Activated CD8-positive, alpha-beta memory T cell treated with anti-CD3 and anti-CD28 coated beads for 4 hours (primary cell): ENCODE data around the gene ACOX3.

Experiments
- DNase-seq, 2 donors: peaks; one replicate each; pipeline ENCODE4 v3.0.0-alpha.2; 2020; ENCODE audit warnings: low read depth in 2 of 2

ACOX3 gene

GRCh38 chr4:8468746-8469535, 28.4 kb upstream of the ACOX3 start:
- no peak for DNase-seq

- no peak for DNase-seq
These were observed 26.5 kb upstream of the ACOX3 start for GRCh38 chr4:8467016-8467415.

DNA sequence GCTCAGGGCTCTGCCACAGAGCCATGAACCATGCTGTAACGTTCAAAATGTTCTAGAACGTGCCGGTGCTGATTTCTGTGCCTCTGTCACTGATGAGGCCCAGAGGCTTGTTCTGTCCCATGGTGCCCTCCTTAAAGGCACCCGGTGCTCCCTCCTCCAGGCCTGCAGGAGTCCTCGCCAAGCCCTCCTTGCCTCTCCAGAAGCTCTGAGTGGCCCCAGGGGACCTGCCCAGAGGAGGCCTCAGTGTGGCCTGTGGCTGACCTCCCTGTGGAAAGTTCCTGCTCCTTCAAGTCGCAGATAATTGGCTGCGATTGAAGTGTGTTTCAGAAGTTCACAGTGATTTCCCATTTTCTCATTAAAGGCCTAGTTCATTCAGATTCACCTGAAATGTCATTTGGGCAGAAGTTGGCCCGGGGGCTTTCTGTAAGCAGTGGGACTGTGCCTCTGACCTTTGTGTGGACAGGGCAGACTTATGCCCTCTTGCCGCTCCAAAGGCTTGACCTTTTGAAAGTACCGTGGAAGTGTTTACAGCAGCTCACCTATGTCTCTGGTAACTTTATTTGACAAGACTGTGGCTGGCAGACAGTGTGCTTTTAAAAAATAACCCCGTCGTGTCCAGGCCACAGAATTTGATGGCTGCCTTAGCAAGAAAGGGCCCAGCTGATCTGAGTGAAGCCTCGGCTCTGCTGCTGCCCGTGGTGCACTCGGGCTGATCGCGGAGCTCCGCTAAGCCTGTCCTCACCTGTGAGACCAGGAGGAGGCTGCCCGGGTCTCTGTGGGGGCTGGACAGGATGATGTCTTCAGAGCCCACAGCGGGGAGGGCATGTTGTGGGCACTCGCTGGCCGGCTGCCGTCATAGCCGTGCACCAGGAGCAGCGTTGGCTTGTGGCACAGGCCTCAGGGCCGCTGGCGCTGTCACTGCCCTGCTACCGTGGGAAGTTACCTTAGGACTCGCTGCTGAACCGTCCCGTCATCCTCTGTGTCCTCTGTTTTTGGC, 25.4 kb upstream of the ACOX3 start:
- no peak for DNase-seq

DNA sequence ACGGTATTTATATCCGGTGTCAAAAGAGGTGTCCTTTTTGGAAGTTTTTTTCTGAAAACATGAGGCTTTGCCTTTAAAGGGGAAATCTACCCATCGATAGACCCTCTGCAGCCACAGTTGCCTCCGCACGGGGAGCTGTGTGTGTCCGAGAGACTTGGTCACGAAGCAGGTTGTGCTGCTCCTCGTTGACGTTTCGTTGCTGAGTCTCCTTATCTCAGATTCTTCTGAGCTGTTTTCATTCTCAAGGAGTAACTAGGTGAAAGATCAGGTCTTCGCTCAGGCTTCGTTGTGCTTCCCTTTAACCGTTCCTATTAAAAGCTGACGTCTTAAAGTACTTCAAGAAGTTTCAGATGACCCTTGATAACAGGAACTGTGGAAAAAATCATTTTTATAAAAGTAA, 23.9 kb upstream of the ACOX3 start:
- DNase-seq, result no peak

DNA sequence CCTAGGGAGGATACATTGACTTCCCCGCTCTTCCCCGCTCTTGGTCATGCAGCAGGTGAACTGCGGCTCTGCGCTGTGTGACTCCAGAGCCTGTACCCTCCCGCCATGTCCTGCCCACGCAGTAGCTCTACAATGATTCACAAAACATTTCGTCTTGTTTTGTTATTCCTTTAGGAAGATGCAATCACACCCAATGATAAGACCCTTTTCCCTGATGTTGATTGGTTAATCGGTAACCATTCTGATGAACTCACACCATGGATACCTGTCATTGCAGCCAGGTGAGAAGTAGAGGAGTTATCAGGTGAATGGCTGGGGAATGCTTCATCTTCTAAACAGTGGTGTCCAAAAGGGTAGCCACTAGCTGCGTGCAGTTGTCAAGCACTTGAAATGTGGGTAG, 23.3 kb upstream of the ACOX3 start:
- DNase-seq, result no peak

GRCh38 chr4:8461616-8462015, 21.1 kb upstream of the ACOX3 start:
- DNase-seq, result no peak

DNA sequence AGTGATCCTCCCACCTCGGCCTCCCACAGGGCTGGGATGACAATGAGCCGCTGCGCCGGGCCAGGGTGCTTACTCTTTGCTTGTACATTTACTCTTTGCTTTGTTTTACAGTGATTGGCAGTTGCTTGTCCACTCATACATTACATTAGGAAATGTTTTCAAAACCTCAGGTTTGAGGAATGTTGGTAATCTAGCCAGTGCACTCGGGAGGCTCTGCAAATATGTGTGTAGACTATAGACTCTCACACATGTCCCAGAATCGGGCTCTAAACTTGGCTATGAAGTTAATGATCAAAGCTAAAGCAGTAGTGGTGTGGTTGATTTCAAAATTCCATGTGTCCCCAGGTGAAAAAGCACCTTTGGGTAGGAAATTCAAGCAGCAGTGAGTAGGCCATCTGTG, 20.6 kb upstream of the ACOX3 start:
- no peak for DNase-seq

DNA sequence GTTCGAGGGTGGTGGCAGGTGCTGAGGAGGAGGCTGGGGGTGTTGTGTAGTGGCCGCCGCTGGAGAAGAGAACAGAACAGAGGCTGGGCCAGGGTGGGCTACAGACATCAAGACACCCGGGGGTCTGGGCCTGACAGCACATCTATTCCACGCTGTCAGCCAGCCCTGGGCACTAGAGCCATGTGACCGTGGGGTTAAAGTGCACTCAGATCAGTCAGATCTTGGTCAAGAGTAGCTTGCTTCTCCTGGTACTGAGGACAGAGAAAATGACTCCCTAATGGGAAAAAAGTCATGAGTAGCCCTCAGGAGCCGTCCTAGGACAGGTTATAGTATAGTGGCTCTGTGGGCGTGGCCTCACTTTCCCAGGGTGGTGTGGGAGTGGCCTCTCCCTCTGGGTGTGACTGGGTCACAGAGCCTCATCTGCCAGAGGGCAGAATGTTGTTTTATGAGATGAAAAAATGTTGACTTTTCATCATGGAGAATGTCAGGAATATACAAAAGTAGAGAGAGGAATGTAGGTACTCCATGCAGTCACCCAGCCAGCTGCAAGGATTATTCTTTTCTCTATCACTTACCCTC, 19.4 kb upstream of the ACOX3 start:
- DNase-seq, result no peak

DNA sequence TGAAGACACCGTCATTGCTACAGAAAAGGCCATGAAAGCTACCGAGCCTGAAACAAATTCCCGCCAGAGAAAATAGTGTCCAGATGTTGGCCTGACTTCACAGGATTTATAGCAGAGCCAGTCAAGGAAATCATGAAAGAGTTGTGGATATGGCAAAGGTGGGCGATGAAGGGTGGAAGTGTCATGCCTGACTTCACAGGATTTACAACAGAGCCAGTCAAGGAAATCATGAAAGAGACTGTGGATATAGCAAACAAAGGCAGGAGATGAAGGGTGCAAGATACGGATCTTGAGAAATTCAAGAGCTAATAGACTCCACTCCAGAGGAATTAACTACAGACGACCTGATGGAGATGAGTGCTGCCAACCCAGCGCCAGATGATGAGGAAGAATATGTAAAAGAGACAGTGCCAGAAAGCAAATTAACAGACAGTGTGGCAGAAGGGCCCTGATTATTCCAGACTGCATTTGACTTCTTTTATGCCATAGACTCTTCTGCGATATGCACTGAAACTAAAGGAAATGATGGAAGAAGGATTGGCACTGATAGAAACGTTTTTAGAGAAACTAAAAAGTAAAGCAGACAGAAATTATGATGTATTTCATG, 17.2 kb upstream of the ACOX3 start:
- DNase-seq, result no peak

- no peak for DNase-seq
These were observed 13.4 kb upstream of the ACOX3 start for GRCh38 chr4:8453957-8454356.

DNA sequence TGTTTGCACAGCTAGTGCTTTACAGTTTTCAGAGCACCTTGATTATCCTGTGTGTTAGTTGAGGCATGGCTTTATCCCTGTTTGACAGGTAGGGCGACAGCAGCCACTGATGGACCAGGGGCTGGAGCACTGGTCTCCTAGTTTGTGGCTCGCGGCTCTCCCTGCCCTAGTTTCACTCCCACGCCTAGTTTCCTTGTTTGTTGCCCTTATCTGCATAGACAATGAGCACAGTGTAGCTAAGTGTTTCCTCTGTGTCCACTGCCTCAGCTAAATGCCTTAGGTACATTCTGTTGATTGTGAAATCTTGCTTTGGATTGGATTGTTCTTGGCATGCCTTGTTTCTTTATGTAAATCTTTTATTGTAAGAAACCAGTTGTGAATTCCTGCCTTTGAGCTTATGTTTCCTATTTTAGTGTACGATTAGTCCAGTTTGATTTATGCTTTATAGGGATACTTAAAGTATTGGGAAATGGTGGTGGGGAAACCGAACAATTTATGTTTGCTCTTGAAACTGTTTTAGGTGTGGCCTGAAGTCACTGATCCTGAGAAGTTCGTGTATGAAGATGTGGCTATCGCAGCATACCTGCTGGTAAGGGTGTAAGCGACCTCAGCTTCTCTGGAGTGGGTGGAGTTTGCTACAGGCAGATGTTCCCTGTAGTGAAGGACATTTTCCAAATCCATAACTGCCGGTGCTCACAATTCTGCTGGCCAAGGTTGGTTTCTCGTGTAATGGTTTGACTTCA, 11.1 kb upstream of the ACOX3 start:
- no peak for DNase-seq

GRCh38 chr4:8446122-8446521, 5.6 kb upstream of the ACOX3 start:
- no peak for DNase-seq

DNA sequence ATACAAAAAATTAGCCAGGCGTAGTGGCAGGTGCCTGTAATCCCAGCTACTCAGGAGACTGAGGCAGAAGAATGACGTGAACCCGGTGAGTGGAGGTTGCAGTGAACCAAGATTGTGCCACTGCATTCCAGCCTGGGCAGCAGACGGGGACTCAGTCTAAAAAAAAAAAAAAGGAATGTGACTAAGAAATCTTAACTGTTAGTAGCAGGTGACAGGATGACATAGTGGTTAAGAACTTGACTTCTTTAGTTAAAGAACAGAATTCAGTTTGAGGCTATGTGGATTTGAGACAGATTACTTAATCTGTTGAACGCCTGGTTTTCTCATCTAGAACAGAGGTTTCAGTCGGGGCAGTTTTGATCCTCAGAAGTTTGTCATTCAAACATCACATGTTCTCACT, 3.3 kb upstream of the ACOX3 start:
- DNase-seq, result no peak

GRCh38 chr4:8442596-8443358, 2.3 kb upstream of the ACOX3 start:
- DNase-seq, result no peak

DNA sequence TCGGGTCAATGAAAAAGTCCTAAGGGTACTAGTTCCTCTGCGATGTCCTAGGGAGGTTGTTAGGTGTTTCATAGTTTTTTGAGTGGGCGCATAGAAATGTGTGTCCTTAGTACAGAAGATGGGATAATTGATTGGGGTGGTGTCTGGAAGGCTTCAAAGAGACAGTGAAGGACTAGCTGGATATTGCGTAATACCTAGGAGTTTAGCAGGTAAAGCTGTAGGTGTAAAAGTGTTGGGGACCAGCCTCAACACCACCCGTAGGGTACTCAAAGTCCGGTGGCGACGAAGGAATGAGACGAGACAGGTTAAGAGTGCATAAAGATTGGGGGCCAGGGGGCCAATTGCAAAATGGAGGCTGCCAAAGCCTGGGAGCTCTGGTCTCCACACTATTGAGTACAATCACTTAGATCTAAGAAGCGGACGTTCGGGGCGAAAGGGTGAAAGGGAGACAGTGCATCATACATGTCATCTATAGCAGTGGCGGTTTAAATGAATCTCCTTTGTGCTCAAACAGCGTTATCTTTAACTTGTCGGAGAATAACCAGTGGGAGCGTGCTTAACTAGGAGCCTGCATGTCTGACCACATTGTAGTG, 1.1 kb upstream of the ACOX3 start:
- no peak for DNase-seq

GRCh38 chr4:8439914-8440491, 520 bp downstream of the ACOX3 start:
- no peak for DNase-seq

DNA sequence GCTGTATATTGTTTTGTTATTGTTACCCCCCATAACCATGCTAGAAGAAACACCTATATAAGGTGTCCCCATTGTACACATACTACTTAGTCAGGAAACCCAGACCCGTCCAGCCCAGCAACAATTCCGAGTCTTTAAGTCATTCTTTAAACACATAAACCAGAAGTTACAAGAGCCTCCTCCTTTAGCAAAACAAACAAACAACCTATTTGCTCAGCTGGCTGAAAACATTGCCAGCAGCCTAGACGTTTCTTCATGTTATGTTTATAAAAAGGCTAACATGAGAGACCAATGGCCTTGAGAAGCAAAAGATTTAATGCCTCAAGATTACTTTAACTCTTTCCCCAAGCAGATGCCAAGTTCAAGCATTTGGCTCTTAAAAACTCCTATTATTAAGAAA, 1.4 kb downstream of the ACOX3 start:
- DNase-seq, result no peak

GRCh38 chr4:8438743-8439142, 1.8 kb downstream of the ACOX3 start:
- no peak for DNase-seq

DNA sequence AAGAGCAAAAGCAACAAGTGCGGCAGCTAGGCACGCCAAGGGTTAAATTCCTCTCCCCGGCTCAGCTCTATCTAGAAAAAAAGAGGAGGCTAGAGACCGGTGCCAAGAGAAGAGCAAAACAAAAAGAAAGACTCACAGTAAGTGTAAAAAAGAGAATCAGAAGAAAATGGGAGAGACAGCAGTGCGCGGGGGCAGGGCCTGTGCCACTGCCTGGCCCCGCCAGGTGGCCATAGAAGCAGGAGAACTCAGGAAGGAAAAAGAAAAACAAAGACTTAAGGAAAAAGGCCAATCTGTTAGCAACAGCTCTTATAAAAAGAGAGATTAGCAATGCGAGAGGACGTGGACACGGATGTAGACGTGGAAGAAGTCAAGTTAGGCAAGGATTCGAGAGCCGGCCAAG, 3.2 kb downstream of the ACOX3 start:
- no peak for DNase-seq

DNA sequence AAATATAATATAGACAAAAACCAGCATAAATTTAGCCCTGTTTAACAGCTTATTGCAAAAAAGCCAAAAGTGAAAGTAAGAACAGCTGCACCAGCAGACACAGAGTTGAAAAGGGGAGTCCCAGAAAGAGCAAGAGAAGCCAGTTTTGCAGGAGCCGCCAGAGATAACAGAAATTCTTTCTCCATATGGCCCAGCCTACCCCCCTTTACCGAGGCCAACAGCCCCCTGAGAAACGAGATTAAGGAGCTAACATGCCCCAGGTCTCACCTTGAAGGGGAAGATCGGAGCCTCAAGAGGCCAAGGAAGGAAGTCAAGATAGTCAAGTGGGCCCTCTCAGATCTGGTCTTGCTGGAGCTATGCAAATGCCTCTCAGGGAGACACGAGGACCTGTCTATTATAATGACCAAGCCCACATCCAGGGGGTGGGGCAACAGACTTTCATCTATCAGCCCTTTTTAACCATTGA, 4.8 kb downstream of the ACOX3 start:
- no peak for DNase-seq
